GM19240 (cell line): ENCODE data around the gene MAGEA3.
"Not testable (repeated sequence)": the region's sequence is repeated elsewhere in the genome, so short reads cannot be mapped to it uniquely, and the experiment has no call there.

Experiments used
- DNase-seq: peaks from one replicate; pipeline ENCODE4 v3.0.0; 2011; ENCODE audit warnings: low spot score; ENCODE audit not compliant: insufficient read length

Gene MAGEA3

GRCh38 chrX:152735860-152736511, 37.4 kb downstream of the MAGEA3 start:
- no peak for DNase-seq

- not testable (repeated sequence) for DNase-seq
Measured at GRCh38 chrX:152736528-152736927, 37.9 kb downstream of the MAGEA3 start.

GRCh38 chrX:152738560-152738959, 40.0 kb downstream of the MAGEA3 start:
- DNase-seq, result no peak
